Subcutaneous adipose tissue (tissue), 4 donors: ENCODE data around the gene AUTS2. TPM values are rescaled to one million over a fixed set of nuclear protein-coding genes. Genes with fewer than 3 reads are reported as not detected.

Experiments used
- total RNA-seq, 4 donors: library from RNA; depleted of rRNA; stranded (reverse); fragments of >200 nt; gene quantifications; one replicate each; pipeline ENCODE4 v1.1.0, GENCODE V29; 2016
- TF ChIP-seq, protein P1 (sequence below): fragments of 450-650 bp; IDR thresholded peaks from one replicate; pipeline ENCODE4 v1.5.1; 2016; ENCODE audit warnings: low read depth, mild to moderate bottlenecking, control low read depth, antibody characterized with exemption, moderate library complexity

The AUTS2 gene
- total RNA-seq, 4 donors from 2014 or later, result 22.4 to 46.9 (median 27.4) TPM

DNA sequence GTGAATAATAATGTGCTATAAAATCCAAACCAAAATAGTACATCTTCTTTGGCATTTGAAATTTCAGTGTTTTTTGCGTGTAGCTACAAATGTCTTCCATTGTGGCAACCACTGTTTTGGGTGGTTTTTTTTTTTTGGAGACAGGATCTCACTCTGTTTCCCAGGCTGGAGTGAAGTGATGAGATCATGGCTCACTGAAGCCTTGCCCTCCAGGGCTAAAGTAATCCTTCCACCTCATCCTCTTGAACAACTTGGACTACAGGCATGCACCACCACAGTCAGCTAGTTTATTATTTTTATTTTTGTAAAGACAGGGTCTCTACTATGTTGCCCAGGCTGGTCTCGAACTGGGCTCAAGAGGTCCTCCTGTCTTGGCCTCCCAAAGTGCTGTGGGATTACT is 455.1 kb downstream of the AUTS2 start:
- TF ChIP-seq, protein P1, sequence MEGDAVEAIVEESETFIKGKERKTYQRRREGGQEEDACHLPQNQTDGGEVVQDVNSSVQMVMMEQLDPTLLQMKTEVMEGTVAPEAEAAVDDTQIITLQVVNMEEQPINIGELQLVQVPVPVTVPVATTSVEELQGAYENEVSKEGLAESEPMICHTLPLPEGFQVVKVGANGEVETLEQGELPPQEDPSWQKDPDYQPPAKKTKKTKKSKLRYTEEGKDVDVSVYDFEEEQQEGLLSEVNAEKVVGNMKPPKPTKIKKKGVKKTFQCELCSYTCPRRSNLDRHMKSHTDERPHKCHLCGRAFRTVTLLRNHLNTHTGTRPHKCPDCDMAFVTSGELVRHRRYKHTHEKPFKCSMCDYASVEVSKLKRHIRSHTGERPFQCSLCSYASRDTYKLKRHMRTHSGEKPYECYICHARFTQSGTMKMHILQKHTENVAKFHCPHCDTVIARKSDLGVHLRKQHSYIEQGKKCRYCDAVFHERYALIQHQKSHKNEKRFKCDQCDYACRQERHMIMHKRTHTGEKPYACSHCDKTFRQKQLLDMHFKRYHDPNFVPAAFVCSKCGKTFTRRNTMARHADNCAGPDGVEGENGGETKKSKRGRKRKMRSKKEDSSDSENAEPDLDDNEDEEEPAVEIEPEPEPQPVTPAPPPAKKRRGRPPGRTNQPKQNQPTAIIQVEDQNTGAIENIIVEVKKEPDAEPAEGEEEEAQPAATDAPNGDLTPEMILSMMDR, result no peak

DNA sequence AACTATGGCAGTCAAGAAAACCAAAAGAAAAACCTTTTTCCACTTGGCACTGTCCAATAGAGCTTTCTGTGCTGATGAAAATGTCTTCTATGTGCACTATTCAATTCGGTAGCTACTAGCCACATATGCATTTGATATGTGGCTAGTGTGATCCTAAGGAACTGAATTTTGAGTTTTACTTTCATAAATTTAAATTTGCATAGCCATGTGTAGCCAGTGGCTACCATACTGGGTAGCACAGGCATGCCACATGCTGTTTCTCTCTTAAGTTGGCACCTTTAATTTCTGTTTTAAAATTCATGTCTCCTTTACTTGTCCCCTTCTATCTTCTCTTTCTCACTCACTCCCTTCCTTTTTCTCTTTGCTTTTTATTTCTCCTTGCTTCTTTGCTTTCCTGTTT is 455.7 kb downstream of the AUTS2 start:
- TF ChIP-seq, protein P1, result no peak

DNA sequence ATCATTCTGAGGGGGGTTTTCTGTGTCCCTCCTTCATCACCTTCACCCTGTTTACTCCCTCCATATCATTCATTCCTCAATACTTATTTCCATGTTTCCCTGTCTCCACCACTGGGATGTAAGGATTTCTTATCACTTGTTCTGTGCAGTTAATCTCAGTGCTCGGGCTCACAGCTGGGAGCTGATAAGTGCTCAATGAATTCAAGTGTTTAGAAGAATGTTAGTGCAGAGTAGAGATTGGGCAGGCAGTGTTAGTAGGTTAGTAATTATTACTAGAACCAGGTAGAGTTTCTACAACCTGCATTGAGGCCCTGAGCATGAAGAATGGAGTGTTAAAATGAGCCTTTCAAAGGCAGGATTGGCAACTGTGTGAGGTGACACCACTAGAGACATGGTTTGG is 458.1 kb downstream of the AUTS2 start:
- TF ChIP-seq, protein P1, result no peak

DNA sequence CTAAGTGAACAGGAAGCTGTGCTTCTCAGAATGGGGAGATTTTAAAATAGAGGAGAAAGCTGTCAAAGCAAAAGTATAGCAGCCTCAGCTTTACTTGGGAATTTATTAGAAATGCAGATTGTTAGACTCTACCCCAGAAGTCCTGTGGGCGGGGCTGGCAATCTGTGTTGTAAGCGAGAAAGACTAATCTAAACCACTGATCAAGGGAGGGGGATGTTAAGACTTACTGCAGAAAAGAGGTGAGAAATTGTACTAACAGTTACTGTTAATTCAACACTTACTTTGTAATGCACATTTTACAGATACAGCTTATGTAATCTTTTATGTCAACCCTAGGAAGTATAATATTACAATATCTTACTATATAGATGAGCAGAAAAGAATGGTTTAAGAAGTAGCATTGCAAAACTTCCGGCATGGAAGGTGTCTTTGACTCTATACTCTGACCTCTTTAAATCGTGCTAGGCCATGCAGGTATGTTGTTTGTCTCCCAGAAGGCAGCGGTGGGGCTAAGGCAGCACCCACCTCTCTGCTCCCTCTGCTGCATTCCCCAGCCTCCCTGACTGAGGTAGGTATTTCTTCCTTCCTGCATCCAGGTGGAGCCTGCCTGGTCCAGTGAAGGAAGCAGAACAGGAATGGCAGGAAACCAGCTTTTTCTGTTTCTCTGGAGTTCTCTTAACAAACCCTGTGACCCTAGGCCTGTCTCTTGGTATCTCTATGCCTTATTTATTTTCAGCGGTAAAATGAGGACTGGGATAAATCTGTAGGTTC is 462.2 kb downstream of the AUTS2 start:
- TF ChIP-seq, protein P1, result no peak

DNA sequence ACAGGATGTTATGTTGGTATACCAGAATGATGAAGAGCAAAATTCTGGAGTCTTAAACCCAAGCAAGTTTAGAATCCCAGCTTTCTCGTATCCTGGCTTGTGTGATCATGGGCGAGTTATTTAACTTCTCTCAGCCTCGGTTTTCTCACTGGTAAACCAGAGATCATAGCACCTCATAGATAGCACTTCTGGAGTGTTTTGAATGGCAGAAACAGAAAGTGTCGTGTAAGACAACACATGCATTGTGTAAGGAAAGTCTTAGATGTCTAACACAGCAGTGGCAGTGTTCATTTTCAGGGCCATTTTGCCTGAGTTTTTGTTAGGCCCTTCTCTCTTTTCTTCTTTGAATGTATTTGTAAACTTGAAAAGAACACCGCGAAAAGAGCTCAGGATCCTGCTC is 465.1 kb downstream of the AUTS2 start:
- TF ChIP-seq, protein P1, result no peak

DNA sequence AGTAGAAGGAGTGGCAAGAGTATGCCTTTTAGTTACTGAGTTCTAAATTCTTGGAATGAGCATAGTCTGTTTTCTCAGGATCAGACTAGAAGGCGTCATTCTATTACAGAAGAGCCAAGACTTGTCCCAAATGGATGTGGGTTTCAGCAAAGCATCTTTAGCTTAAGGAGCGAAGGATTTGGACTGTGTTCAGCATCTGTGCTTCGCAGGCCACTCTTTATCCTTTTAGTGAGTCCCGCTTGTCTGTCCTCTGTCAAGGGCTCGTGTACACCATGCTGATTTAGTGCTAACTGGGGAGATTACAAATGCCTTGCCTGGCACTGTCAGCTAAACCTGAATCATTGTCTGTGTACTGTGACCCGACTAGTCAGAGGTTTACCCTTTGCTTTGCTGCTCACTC is 465.7 kb downstream of the AUTS2 start:
- TF ChIP-seq, protein P1, result no peak

DNA sequence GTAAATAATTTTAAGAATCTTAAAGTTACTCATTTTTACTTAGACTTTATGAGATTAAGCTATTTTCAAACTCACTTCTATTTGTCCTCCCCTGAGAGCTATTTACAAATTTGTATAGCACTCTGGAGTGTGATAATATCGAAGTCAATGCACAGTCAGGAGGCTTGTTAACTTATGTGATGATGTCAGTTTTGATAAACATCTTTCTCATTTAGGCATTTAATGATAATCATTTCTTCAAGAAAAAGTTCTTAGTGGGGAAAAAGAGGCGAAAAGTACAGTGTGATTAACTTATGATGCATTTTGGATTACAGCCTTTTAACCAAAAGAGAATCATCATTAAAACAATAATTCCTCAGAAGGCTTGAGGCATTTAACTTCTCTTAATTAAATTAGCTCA is 468.6 kb downstream of the AUTS2 start:
- TF ChIP-seq, protein P1, result no peak
